SK-N-SH (cell line): ENCODE measurements around the gene ACOXL.

ENCODE experiments used
- CTCF ChIP-seq: fragments of 200-600 bp; sonication (generic); IDR thresholded peaks from 2 replicates; pipeline ENCODE4 v1.6.1; 2017; ENCODE audit warnings: antibody characterized with exemption, mild to moderate bottlenecking, moderate library complexity
- EP300 ChIP-seq, 2 experiments: IDR thresholded peaks; 2 replicates each; pipeline versions ENCODE4 v1.4.0 to v1.6.1; 2012; ENCODE audit warnings: borderline replicate concordance in 1 of 2, low read depth in 1 of 2, low read length in 1 of 2
- FOXM1 ChIP-seq: IDR thresholded peaks from 2 replicates; pipeline ENCODE4 v1.4.0; 2012; ENCODE audit warnings: low read depth, mild to moderate bottlenecking
- IRF3 ChIP-seq: fragments of 150-350 bp; IDR thresholded peaks from 2 replicates; pipeline ENCODE4 v1.6.1; 2016; ENCODE audit warnings: mild to moderate bottlenecking, low read depth, low read length
- MAX ChIP-seq: IDR thresholded peaks from 2 replicates; pipeline ENCODE4 v1.4.0; 2012; ENCODE audit warnings: low read depth
- POLR2AphosphoS5 ChIP-seq: IDR thresholded peaks from 2 replicates; pipeline ENCODE4 v1.6.1; 2012; ENCODE audit warnings: low read depth, low read length
- RFX5 ChIP-seq: IDR thresholded peaks from 2 replicates; pipeline ENCODE4 v1.6.1; 2012; ENCODE audit warnings: mild to moderate bottlenecking, improper control_type of control experiment, low read length
- SMC3 ChIP-seq: IDR thresholded peaks from 2 replicates; pipeline ENCODE4 v1.6.1; 2012; ENCODE audit warnings: low read depth, low read length, improper control_type of control experiment
- TEAD4 ChIP-seq: IDR thresholded peaks from 2 replicates; pipeline ENCODE4 v1.4.0; 2012; ENCODE audit warnings: mild to moderate bottlenecking, borderline replicate concordance; ENCODE audit not compliant: insufficient read depth
- USF2 ChIP-seq: fragments of 150-350 bp; IDR thresholded peaks from 2 replicates; pipeline ENCODE4 v1.6.1; 2017; ENCODE audit warnings: antibody characterized with exemption, low read length, low read depth, borderline replicate concordance
- ZBTB33 ChIP-seq: IDR thresholded peaks from 2 replicates; pipeline ENCODE4 v1.4.0; 2012; ENCODE audit warnings: low read depth, borderline replicate concordance

- no peak for TF ChIP-seq ZBTB33
- no peak for TF ChIP-seq POLR2AphosphoS5
- TF ChIP-seq MAX: no peak
- no peak for TF ChIP-seq RFX5
- no peak for TF ChIP-seq CTCF
- no peak for TF ChIP-seq SMC3
- no peak for TF ChIP-seq TEAD4
- TF ChIP-seq EP300 (IDR thresholded peaks at IDR 0.05; ENCODE audit: borderline replicate concordance in 1 of 2, low read depth in 1 of 2, low read length in 1 of 2): no peak
- no peak for TF ChIP-seq IRF3
- no peak for TF ChIP-seq USF2
- no peak for TF ChIP-seq FOXM1
Measured at GRCh38 chr2:110971811-110972210, 239.4 kb downstream of the ACOXL start.
